Endothelial cell (in vitro differentiated cells): ENCODE results near the gene RBBP8. TPM values are rescaled to one million over a fixed set of nuclear protein-coding genes. Genes with fewer than 3 reads are reported as not detected.

Experiments used
- DNase-seq: peaks from one replicate; pipeline ENCODE4 v3.0.0; 2021; ENCODE audit warnings: low spot score
- H3K27ac Mint-ChIP-seq: one replicate; pipeline ENCODE4 v1.8.0; 2021; ENCODE audit warnings: mixed read lengths, inconsistent platforms; ENCODE audit not compliant: unreplicated experiment
- H3K27me3 Mint-ChIP-seq: one replicate; pipeline ENCODE4 v1.8.0; 2021; ENCODE audit warnings: mild to moderate bottlenecking, moderate library complexity, mixed read lengths, inconsistent platforms; ENCODE audit not compliant: unreplicated experiment
- H3K36me3 Mint-ChIP-seq: one replicate; pipeline ENCODE4 v1.8.0; 2021; ENCODE audit warnings: mild to moderate bottlenecking, low read depth, mixed read lengths, inconsistent platforms; ENCODE audit not compliant: unreplicated experiment
- H3K4me1 Mint-ChIP-seq: one replicate; pipeline ENCODE4 v1.8.0; 2021; ENCODE audit warnings: mild to moderate bottlenecking, mixed read lengths, inconsistent platforms; ENCODE audit not compliant: unreplicated experiment
- H3K4me3 Mint-ChIP-seq: one replicate; pipeline ENCODE4 v1.8.0; 2021; ENCODE audit warnings: mild to moderate bottlenecking, mixed read lengths, inconsistent platforms; ENCODE audit not compliant: unreplicated experiment
- H3K9me3 Mint-ChIP-seq: one replicate; pipeline ENCODE4 v1.8.0; 2021; ENCODE audit warnings: mixed read lengths, inconsistent platforms; ENCODE audit not compliant: unreplicated experiment
- CTCF ChIP-seq: fragments of 200-600 bp; sonication (generic); IDR thresholded peaks from one replicate; pipeline ENCODE4 v1.5.0; 2021; ENCODE audit warnings: antibody characterized with exemption; ENCODE audit not compliant: unreplicated experiment
- total RNA-seq: library from RNA; stranded (reverse); fragmentation: NEBNext Ultra II Directional; extraction: Animal tissue kit (Norgen Biotek cat#: 25700); gene quantifications from one replicate; pipeline ENCODE4 v1.2.1, GENCODE V29; 2021; ENCODE audit not compliant: unreplicated experiment

RBBP8 gene
- total RNA-seq, 1 donor from 2014 or later: 27.0 TPM

DNA sequence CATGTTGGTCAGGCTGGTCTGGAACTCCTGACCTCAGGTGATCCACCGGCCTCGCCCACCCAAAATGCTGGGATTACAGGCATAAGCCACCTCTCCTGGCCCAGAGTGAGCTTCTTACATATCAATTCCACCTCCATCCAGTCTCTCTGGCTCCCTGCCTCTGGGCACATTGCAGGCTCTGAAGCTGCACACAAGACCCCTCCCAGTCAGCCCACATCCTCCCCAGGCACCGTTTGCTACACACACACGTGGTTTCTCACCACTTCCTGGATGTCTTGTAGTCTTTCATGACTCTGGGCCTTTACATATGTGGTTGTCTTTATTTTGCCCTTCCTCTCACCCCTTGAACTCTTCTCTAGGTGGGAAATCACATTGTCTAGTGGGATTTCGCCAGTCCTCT is 138.2 kb downstream of the RBBP8 start:
- Mint-ChIP-seq H3K36me3 (peaks cover 3% of the 10 kb centered on the region), H3K9me3 (no peaks in the 10 kb centered on the region), H3K27ac (no peak overlapping the region), H3K4me3 (no peak overlapping the region), H3K27me3 (peaks cover 3% of the 10 kb centered on the region), H3K4me1 (no peaks in the 10 kb centered on the region)
- no peak for TF ChIP-seq CTCF
- DNase-seq: no peak

DNA sequence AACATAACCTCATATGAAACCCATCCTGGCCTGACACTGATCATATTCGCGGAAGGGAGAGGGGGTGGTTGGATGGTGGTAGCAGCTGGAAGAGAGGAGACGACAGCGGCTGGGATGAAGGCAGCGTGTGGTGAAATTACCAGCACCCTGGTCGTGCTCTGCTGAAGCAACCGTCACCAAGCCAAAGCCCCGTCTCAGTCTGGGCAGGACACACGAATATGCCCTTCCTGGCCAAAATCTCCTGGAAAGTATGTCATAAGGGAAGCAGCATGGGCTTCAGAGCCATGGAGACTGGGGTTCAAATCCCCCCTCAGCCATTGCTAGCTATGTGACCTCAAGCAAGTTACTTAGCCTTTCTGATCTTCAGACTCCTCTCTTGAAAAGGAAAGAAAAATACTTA is 139.0 kb downstream of the RBBP8 start:
- no peaks in the 10 kb centered on the region for H3K9me3 Mint-ChIP-seq
- H3K36me3 Mint-ChIP-seq: peaks cover 2% of the 10 kb centered on the region
- no peak for DNase-seq
- H3K27ac Mint-ChIP-seq: no peak overlapping the region
- H3K4me1 Mint-ChIP-seq: no peaks in the 10 kb centered on the region
- H3K27me3 Mint-ChIP-seq: peaks cover 3% of the 10 kb centered on the region
- TF ChIP-seq CTCF: no peak
- no peak overlapping the region for H3K4me3 Mint-ChIP-seq

- H3K4me3 Mint-ChIP-seq: no peak overlapping the region
- H3K27ac Mint-ChIP-seq: no peak overlapping the region
- TF ChIP-seq CTCF: no peak
- H3K27me3 Mint-ChIP-seq: peaks cover 3% of the 10 kb centered on the region
- no peaks in the 10 kb centered on the region for H3K36me3 Mint-ChIP-seq
- no peak for DNase-seq
- no peaks in the 10 kb centered on the region for H3K9me3 Mint-ChIP-seq
- H3K4me1 Mint-ChIP-seq: peaks cover 6% of the 10 kb centered on the region
Measured at GRCh38 chr18:23073996-23074606, 141.0 kb downstream of the RBBP8 start.

Other genes with a start within 250 kb of the RBBP8 start
- 24.9 TPM for gene CABLES1, start 202.2 kb downstream of the RBBP8 start, total RNA-seq